Stimulated activated naive CD8-positive, alpha-beta T cell treated with anti-CD3 and anti-CD28 coated beads, Interleukin-15, Interleukin-2, amounts not matched to agents 100 ng/mL and 50 ng/mL, for 24 hours (primary cell): ENCODE results near the gene DACT3.

Experiments used
- H3K27ac Mint-ChIP-seq: one replicate; pipeline ENCODE4 v1.8.0; 2021; ENCODE audit warnings: mild to moderate bottlenecking, mixed read lengths
- H3K27me3 Mint-ChIP-seq: one replicate; pipeline ENCODE4 v1.8.0; 2021; ENCODE audit warnings: mixed read lengths
- H3K36me3 Mint-ChIP-seq: one replicate; pipeline ENCODE4 v1.8.0; 2021; ENCODE audit warnings: low read depth, mixed read lengths
- H3K4me1 Mint-ChIP-seq: one replicate; pipeline ENCODE4 v1.8.0; 2021; ENCODE audit warnings: low read depth, mixed read lengths
- H3K4me3 Mint-ChIP-seq: one replicate; pipeline ENCODE4 v1.8.0; 2021; ENCODE audit warnings: mild to moderate bottlenecking, mixed read lengths
- H3K9me3 Mint-ChIP-seq: one replicate; pipeline ENCODE4 v1.8.0; 2021; ENCODE audit warnings: mixed read lengths

The DACT3 gene

GRCh38 chr19:46615966-46616365 lies 45.0 kb downstream of the DACT3 start:
- H3K4me3 Mint-ChIP-seq = peak overlapping the region; percentile 56

GRCh38 chr19:46614114-46614722 lies 46.8 kb downstream of the DACT3 start:
- Mint-ChIP-seq H3K4me3 (peak overlapping the region; percentile 37), H3K27me3 (no peaks in the 10 kb centered on the region), H3K4me1 (peaks cover 91% of the 10 kb centered on the region), H3K36me3 (peaks cover 31% of the 10 kb centered on the region), H3K27ac (peak overlapping the region; percentile 82), H3K9me3 (no peaks in the 10 kb centered on the region)

More at GRCh38 chr19:46615966-46616365, 45.0 kb downstream of the DACT3 start:
- H3K9me3 Mint-ChIP-seq = no peaks in the 10 kb centered on the region
- peaks cover 14% of the 10 kb centered on the region for H3K36me3 Mint-ChIP-seq
- H3K27me3 Mint-ChIP-seq = no peaks in the 10 kb centered on the region
- peaks cover 91% of the 10 kb centered on the region for H3K4me1 Mint-ChIP-seq
- H3K27ac Mint-ChIP-seq = peak overlapping the region; percentile 100

GRCh38 chr19:46613525-46613924 lies 47.5 kb downstream of the DACT3 start:
- Mint-ChIP-seq H3K4me3 (no peak overlapping the region), H3K36me3 (peaks cover 33% of the 10 kb centered on the region), H3K27ac (no peak overlapping the region), H3K9me3 (no peaks in the 10 kb centered on the region), H3K4me1 (peaks cover 88% of the 10 kb centered on the region), H3K27me3 (no peaks in the 10 kb centered on the region)

DNA sequence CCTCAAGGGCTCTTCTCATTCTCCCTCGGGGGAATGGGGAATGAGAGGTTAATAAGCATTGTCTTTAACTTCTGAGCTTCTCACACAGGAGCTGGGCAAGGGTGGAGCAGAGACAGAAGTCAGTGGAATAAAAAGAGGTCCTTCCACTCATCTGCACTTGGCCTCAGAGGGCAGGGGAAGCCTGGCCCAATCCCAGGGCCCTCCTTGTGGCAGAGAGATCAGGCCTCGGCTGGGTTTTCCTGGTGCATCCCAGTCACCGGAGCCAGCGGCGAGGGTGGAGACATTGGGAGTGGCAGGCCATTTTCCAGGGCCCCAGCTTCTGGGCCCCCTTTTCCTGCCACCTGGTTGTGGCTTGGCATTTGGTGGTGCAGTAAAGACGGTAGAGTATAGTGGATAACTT lies 49.2 kb downstream of the DACT3 start:
- Mint-ChIP-seq H3K4me3 (peak overlapping the region; percentile 30), H3K27me3 (no peaks in the 10 kb centered on the region)

DNA sequence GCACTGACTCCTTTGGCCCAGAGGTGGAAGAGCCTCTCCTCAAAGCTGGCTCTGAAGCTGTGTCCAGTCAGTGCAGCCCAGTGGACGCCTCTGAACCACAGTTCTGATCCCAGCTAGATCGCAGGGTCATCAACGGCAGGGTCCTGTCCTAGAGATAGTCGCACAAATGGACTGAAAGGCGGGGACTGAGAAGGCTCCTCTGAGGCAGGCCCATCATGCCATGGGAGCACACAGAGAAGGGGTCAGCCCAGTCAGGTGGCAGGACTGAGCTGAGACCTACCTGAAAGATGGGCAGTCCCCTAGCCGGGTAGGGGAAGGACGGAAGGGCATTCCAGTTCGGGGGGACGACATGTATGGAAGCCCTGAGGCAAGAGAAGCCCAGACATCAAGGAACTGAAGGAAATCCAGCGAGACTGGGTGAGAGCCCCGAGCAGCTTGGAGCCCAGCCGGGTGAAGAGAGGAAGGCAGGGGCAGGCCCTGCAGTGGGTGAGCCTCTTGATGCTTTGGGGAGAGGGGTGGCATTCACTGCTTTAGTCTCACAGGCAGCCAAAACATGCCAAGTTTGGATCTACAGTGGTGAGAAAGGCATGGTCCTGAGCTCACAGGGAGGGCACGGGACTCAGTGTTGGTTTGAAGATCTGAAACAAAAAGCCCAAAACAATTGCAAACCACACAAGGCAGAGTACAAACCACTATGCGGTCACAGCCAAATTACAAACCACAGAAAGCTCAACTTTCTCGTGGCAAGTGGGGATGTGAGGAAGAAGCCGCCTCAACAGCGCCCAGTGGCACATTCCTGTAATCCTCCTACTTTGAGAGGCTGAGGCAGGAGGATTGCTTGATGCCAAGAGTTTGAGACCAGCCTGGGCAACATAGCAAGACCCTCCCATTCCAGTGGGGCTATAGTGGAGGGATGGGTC lies 49.9 kb downstream of the DACT3 start:
- Mint-ChIP-seq H3K4me3 (peak overlapping the region; percentile 53), H3K36me3 (peaks cover 55% of the 10 kb centered on the region), H3K27ac (peak overlapping the region; percentile 92), H3K27me3 (no peaks in the 10 kb centered on the region), H3K9me3 (no peaks in the 10 kb centered on the region), H3K4me1 (peaks cover 79% of the 10 kb centered on the region)

More for the DNA sequence above, 49.2 kb downstream of the DACT3 start:
- peak overlapping the region; percentile 92 for H3K27ac Mint-ChIP-seq
- H3K9me3 Mint-ChIP-seq = no peaks in the 10 kb centered on the region
- peaks cover 49% of the 10 kb centered on the region for H3K36me3 Mint-ChIP-seq
- peaks cover 80% of the 10 kb centered on the region for H3K4me1 Mint-ChIP-seq

GRCh38 chr19:46610413-46610775 lies 50.6 kb downstream of the DACT3 start:
- Mint-ChIP-seq H3K36me3 (peaks cover 60% of the 10 kb centered on the region), H3K4me1 (peaks cover 76% of the 10 kb centered on the region), H3K27me3 (no peaks in the 10 kb centered on the region), H3K4me3 (no peak overlapping the region), H3K9me3 (no peaks in the 10 kb centered on the region), H3K27ac (peak overlapping the region; percentile 92)

GRCh38 chr19:46609511-46610412 lies 51.2 kb downstream of the DACT3 start:
- peaks cover 64% of the 10 kb centered on the region for H3K36me3 Mint-ChIP-seq
- peak overlapping the region; percentile 2 for H3K4me3 Mint-ChIP-seq
- no peaks in the 10 kb centered on the region for H3K9me3 Mint-ChIP-seq
- peaks cover 76% of the 10 kb centered on the region for H3K4me1 Mint-ChIP-seq
- no peaks in the 10 kb centered on the region for H3K27me3 Mint-ChIP-seq
- H3K27ac Mint-ChIP-seq = peak overlapping the region; percentile 54

DNA sequence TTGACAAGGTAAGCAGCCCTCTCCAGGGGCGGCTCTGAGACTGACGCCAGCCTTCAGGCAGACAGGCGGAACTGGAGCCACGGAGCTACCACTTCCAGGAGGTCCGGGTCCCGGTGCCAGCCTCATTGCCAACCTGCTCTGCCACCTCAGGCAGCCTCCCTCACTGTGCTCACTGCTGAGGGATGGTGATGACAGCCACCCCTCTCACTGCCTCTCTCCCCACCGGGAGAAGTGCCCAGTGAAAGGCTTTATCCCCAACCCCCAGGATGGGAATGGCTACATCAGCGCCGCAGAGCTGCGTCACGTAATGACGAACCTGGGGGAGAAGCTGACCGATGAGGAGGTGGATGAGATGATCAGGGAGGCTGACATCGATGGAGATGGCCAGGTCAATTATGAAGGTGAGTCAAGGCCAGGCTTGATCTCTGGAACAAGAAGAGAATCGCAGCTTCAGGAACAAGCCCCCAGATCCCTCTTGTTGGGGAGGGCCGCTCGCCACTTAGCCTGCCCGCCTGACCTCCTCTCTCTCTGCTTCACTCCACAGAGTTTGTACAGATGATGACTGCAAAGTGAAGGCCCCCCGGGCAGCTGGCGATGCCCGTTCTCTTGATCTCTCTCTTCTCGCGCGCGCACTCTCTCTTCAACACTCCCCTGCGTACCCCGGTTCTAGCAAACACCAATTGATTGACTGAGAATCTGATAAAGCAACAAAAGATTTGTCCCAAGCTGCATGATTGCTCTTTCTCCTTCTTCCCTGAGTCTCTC lies 52.2 kb downstream of the DACT3 start:
- Mint-ChIP-seq H3K4me3 (no peak overlapping the region), H3K9me3 (no peaks in the 10 kb centered on the region), H3K4me1 (peaks cover 73% of the 10 kb centered on the region), H3K36me3 (peaks cover 64% of the 10 kb centered on the region), H3K27ac (peak overlapping the region; percentile 0), H3K27me3 (no peaks in the 10 kb centered on the region)

DNA sequence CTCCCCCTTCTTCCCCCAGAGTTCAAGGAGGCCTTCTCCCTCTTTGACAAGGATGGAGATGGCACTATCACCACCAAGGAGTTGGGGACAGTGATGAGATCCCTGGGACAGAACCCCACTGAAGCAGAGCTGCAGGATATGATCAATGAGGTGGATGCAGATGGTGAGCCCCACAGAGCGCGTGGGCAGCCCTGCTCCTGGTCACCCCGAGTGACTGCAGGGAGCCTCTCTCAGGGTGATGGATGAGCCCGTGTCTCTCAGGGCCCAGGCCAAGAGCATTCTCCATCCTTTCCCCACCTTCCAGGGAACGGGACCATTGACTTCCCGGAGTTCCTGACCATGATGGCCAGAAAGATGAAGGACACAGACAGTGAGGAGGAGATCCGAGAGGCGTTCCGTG lies 52.8 kb downstream of the DACT3 start:
- peaks cover 74% of the 10 kb centered on the region for H3K4me1 Mint-ChIP-seq
- no peaks in the 10 kb centered on the region for H3K9me3 Mint-ChIP-seq
- no peak overlapping the region for H3K4me3 Mint-ChIP-seq
- no peaks in the 10 kb centered on the region for H3K27me3 Mint-ChIP-seq
- H3K36me3 Mint-ChIP-seq = peaks cover 70% of the 10 kb centered on the region
- H3K27ac Mint-ChIP-seq = no peak overlapping the region

DNA sequence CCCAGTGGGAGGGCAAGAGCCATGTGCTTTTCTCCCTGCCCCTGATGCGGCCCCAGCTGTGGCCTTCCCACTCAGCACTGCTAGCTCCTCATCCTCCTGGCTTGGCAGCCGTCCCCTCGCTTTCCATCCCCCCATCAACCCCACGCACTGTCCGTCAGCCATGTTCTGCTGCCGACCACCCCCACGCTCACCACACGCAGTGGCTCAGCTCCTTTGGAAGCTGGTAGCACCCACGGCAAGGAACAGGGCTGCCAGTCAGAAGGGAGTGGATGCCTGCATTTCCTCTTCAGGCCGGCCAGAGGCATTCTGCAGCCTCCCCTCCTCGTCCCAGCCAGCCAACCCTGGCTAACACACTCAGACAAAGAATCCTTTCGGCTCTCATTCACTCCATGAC lies 53.5 kb downstream of the DACT3 start:
- Mint-ChIP-seq H3K4me3 (no peak overlapping the region), H3K36me3 (peaks cover 74% of the 10 kb centered on the region), H3K4me1 (peaks cover 74% of the 10 kb centered on the region), H3K27me3 (no peaks in the 10 kb centered on the region), H3K9me3 (no peaks in the 10 kb centered on the region), H3K27ac (no peak overlapping the region)

- Mint-ChIP-seq H3K36me3 (peaks cover 78% of the 10 kb centered on the region), H3K27ac (peak overlapping the region; percentile 81), H3K4me1 (peaks cover 74% of the 10 kb centered on the region), H3K9me3 (no peaks in the 10 kb centered on the region), H3K27me3 (no peaks in the 10 kb centered on the region), H3K4me3 (no peak overlapping the region)
These were observed 54.1 kb downstream of the DACT3 start for GRCh38 chr19:46606681-46607447.

DNA sequence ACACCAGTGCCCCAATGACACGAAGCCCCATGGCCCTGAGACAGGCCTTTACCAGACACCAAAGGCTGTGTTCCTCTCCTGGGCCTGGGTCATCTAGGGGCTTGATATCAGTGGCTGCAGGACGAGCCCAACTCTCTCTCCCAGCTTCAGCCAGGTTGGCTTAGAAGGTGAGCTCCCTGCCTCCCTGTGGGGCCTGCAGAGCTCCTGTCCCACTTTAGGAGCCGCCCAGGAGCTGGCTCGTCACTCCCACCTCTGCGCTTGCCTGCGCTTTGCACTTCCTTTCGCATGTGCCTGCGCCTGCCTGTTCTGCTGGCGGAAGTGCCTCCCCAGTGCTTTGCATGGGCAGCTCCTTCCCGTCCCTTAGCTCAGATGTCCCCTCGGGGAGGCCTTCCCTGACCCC lies 55.0 kb downstream of the DACT3 start:
- H3K4me3 Mint-ChIP-seq = peak overlapping the region; percentile 41
- peaks cover 65% of the 10 kb centered on the region for H3K4me1 Mint-ChIP-seq
- peaks cover 71% of the 10 kb centered on the region for H3K36me3 Mint-ChIP-seq
- peak overlapping the region; percentile 81 for H3K27ac Mint-ChIP-seq
- H3K27me3 Mint-ChIP-seq = no peaks in the 10 kb centered on the region
- H3K9me3 Mint-ChIP-seq = no peaks in the 10 kb centered on the region

DNA sequence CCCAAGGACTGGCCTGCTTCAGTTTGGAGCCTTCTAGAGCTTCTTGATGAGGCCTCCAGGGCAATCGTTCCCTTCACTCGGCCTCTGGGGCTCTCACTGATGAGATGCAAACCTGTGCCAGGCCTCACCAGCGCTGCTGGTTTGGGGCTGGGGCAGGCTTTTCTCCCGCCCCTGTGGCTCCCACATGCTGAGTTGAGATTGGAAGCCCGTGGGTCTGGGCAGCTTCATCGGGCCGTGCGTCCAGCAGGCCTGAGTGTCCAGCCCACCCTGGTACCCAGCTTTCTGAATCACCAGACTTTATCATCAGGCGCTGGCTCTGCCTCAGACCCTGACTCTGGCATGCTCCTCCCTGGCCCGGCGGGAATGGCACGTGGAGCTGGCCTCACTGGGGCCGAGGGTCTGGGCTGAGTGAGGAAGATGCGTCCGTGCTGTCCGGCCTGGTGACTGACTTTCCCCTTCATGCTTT lies 55.6 kb downstream of the DACT3 start:
- H3K27ac Mint-ChIP-seq = no peak overlapping the region
- peaks cover 64% of the 10 kb centered on the region for H3K36me3 Mint-ChIP-seq
- no peaks in the 10 kb centered on the region for H3K9me3 Mint-ChIP-seq
- peak overlapping the region; percentile 41 for H3K4me3 Mint-ChIP-seq
- no peaks in the 10 kb centered on the region for H3K27me3 Mint-ChIP-seq
- H3K4me1 Mint-ChIP-seq = peaks cover 59% of the 10 kb centered on the region
